Pancreas (tissue), 10 donors: ENCODE results near the gene USP5. TPM values are rescaled to one million over a fixed set of nuclear protein-coding genes. Genes with fewer than 3 reads are reported as not detected.

Experiments
- ATAC-seq, 4 donors: fragments of 200-7000 bp; cut with Tn5 transposase; one replicate each; pipeline versions ENCODE4 v1.8.0 to v1.9.1; 2020; ENCODE audit warnings: mild to moderate bottlenecking in 4 of 4, moderate library complexity in 4 of 4
- DNase-seq, 6 donors: peaks; one replicate each; pipeline ENCODE4 v3.0.0-alpha.2; 2020
- FAIRE-seq: peaks from 2 replicates; lab custom pipeline; 2012; peaks lifted over from hg19 to GRCh38; lab: Jason Lieb, UNC
- H3K27ac ChIP-seq, 4 donors: fragments of 200-600 bp; sonication (generic); 1 replicate in 3 of 4; 2 replicates in 1 of 4; pipeline versions ENCODE4 v1.5.0 to v1.8.0; 2020
- H3K27me3 ChIP-seq, 4 donors: fragments of 200-600 bp; one replicate each; pipeline ENCODE4 v1.8.0; 2021
- H3K36me3 ChIP-seq, 3 donors: fragments of 200-600 bp; sonication (generic) in 1 of 3; one replicate each; pipeline versions ENCODE4 v1.5.0 to v1.8.0; 2020 to 2021
- H3K4me1 ChIP-seq, 3 donors: fragments of 200-600 bp; one replicate each; pipeline ENCODE4 v1.8.0; 2021
- H3K4me3 ChIP-seq, 4 donors: fragments of 200-600 bp; sonication (generic) in 2 of 4; one replicate each; pipeline versions ENCODE4 v1.5.0 to v1.8.0; 2020 to 2021
- H3K9me3 ChIP-seq, 4 donors: fragments of 200-600 bp; one replicate each; pipeline ENCODE4 v1.8.0; 2021
- CTCF ChIP-seq, 4 donors: fragments of 200-600 bp; sonication (generic) in 3 of 4; IDR thresholded peaks; one replicate each; pipeline versions ENCODE4 v1.5.0 to v1.8.0; 2021; ENCODE audit warnings: antibody characterized with exemption in 4 of 4
- WGBS, 2 donors: extraction: QIAGEN DNeasy Blood & Tissue Kit; methylation state at CpG; one replicate each; pipeline ENCODE4 v1.1.7; 2013; 5-methylcytosine and 5-hydroxymethylcytosine counted together
- intact Hi-C, 3 donors: fragments of 100-400 bp; cut with DNase I; formaldehyde crosslinking; loops; one replicate each; pipeline versions ENCODE4 v1.11.1 to v1.14.2; 2022
- polyA plus RNA-seq, 2 donors: library from polyadenylated mRNA; stranded (reverse); fragments of 200-250 nt; gene quantifications; one replicate each; pipeline ENCODE4 v1.2.3, GENCODE V29; 2013
- total RNA-seq, 6 donors: library from RNA; stranded (reverse); fragmentation: NEBNext Ultra II Directional in 4 of 6; extraction: Animal tissue kit (Norgen Biotek cat#: 25700) in 4 of 6; gene quantifications; one replicate each; pipeline versions ENCODE4 v1.2.1 to v1.2.4, GENCODE V29; 2021 to 2023
- donor health status: healthy with polysubstance abuse.
- donor health status: DM: no; HTN: no; CAD: no; lungs with moderate emphysema.
- donor health status: DM: no; HTN: no; CAD: no.
- donor health status: control.
- donor health status: control.
- donor health status: Bipolar disorder and iron deficiency.
- donor health status: DM: yes; HTN: yes; CAD: no.
- donor health status: DM: no; HTN: no; CAD: no.
- donor health status: DM: no; HTN: no; CAD: no.
- donor health status: DM: yes; HTN: yes; CAD: no.

Gene USP5, protein sequence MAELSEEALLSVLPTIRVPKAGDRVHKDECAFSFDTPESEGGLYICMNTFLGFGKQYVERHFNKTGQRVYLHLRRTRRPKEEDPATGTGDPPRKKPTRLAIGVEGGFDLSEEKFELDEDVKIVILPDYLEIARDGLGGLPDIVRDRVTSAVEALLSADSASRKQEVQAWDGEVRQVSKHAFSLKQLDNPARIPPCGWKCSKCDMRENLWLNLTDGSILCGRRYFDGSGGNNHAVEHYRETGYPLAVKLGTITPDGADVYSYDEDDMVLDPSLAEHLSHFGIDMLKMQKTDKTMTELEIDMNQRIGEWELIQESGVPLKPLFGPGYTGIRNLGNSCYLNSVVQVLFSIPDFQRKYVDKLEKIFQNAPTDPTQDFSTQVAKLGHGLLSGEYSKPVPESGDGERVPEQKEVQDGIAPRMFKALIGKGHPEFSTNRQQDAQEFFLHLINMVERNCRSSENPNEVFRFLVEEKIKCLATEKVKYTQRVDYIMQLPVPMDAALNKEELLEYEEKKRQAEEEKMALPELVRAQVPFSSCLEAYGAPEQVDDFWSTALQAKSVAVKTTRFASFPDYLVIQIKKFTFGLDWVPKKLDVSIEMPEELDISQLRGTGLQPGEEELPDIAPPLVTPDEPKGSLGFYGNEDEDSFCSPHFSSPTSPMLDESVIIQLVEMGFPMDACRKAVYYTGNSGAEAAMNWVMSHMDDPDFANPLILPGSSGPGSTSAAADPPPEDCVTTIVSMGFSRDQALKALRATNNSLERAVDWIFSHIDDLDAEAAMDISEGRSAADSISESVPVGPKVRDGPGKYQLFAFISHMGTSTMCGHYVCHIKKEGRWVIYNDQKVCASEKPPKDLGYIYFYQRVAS
- 10 to 100 TPM; 17.8 to 38.4 (median 29.2) TPM for total RNA-seq
- 10 to 100 TPM; 18.3 to 25.2 TPM for polyA plus RNA-seq

GRCh38 chr12:6851921-6852650 is at the start of gene USP5:
TSS of gene USP5 (plus strand) at chr12:6852150. CDS start at chr12:6852180, 30 bp downstream.
- WGBS, 2 donors = 0 to 1% methylated on average over 64 to 65 of the region's 65 CpGs
- DNase-seq (peak; percentile 96 to 99 (median 99)), ATAC-seq (peak; percentile 85 to 93 (median 88)), FAIRE-seq (peak; percentile 95)
- TF ChIP-seq CTCF (IDR thresholded peaks at IDR 0.05) = no peak
- Histone ChIP-seq H3K27ac (peak within 1 kb of the TSS; percentile 87 to 96 (median 94)), H3K36me3 (peaks cover 0 to 6% (median 6%) of the 10 kb centered on the region in 3 donors), H3K27me3 (no peaks in the 10 kb centered on the region), H3K9me3 (no peaks in the 10 kb centered on the region), H3K4me3 (peak within 1 kb of the TSS; percentile 29 to 61 (median 51)), H3K4me1 (peaks cover 0 to 10% (median 7%) of the 10 kb centered on the region in 3 donors)
- intact Hi-C loops = no loop called here

DNA sequence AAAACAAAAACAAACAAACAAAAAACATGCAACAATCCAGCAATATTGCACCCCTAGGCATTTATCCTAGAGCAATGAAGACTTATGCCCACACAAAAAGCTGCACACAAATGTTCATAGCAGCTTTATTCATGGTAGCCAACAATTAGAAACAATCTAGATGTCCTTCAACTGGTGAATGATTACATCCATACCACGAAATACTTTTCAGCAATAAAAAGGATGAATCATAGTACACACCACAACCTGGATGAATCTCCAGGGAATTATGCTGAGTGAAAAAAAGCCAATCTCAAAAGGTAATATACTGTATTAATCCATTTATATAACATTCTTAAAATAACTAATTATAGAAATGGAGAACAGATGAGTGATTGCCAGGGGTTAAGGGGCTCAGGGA is 44.8 kb upstream of the USP5 start:
- no peak for FAIRE-seq
- Histone ChIP-seq H3K36me3 (no peaks in the 10 kb centered on the region), H3K27me3 (no peaks in the 10 kb centered on the region), H3K9me3 (no peaks in the 10 kb centered on the region), H3K4me1 (no peaks in the 10 kb centered on the region), H3K4me3 (no peak overlapping the region), H3K27ac (no peak overlapping the region)
- intact Hi-C loops = no loop called here
- no peak for TF ChIP-seq CTCF (IDR thresholded peaks at IDR 0.05)
- no peak for DNase-seq
- ATAC-seq = no peak
- WGBS, 2 donors = 20 to 38% methylated on average over 1 of the region's 1 CpG

- WGBS, 2 donors = 70 to 74% methylated on average over 10 of the region's 10 CpGs
- Histone ChIP-seq H3K4me3 (no peak overlapping the region), H3K27me3 (no peaks in the 10 kb centered on the region), H3K4me1 (no peaks in the 10 kb centered on the region), H3K9me3 (no peaks in the 10 kb centered on the region), H3K27ac (no peak overlapping the region), H3K36me3 (no peaks in the 10 kb centered on the region)
- intact Hi-C loops = no loop called here
- TF ChIP-seq CTCF (IDR thresholded peaks at IDR 0.05) = no peak
- ATAC-seq (no peak), DNase-seq (no peak), FAIRE-seq (no peak)
Observed at GRCh38 chr12:6809056-6809455, 42.9 kb upstream of the USP5 start.

DNA sequence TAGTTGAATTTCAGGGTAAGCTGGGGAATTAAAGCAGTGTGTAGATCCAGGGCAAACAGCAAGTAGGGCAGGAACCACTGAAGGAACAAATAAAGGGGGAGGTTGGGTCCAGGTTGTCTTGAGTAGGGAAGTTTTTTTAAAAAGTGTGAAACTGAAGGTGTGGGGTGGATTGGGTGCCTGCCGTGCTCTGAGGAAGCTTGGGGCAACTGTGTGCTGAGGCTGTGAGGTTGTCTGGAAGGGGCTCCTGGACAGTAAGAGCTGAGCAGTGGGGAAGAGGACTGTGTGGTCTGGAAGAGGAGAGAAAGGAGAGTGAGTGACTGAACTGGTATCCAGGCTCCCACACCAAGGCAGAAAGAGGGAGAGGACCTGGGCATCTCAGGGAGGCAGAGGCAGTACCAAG is 41.2 kb upstream of the USP5 start:
- Histone ChIP-seq H3K9me3 (no peaks in the 10 kb centered on the region), H3K36me3 (no peaks in the 10 kb centered on the region), H3K27ac (no peak overlapping the region), H3K4me3 (no peak overlapping the region), H3K27me3 (no peaks in the 10 kb centered on the region), H3K4me1 (no peaks in the 10 kb centered on the region)
- no peak for ATAC-seq
- no peak for FAIRE-seq
- no peak for DNase-seq
- no peak for TF ChIP-seq CTCF (IDR thresholded peaks at IDR 0.05)
- intact Hi-C loops = no loop called here
- 83 to 100% methylated on average over 1 of the region's 1 CpG for WGBS, 2 donors
